OCI-M1 (cell line): ENCODE data around the gene NEDD1.

ENCODE experiments used
- DNase-seq: peaks from one replicate; lab custom pipeline; 2025; lab: John Stamatoyannopoulos, UW

Gene NEDD1, protein sequence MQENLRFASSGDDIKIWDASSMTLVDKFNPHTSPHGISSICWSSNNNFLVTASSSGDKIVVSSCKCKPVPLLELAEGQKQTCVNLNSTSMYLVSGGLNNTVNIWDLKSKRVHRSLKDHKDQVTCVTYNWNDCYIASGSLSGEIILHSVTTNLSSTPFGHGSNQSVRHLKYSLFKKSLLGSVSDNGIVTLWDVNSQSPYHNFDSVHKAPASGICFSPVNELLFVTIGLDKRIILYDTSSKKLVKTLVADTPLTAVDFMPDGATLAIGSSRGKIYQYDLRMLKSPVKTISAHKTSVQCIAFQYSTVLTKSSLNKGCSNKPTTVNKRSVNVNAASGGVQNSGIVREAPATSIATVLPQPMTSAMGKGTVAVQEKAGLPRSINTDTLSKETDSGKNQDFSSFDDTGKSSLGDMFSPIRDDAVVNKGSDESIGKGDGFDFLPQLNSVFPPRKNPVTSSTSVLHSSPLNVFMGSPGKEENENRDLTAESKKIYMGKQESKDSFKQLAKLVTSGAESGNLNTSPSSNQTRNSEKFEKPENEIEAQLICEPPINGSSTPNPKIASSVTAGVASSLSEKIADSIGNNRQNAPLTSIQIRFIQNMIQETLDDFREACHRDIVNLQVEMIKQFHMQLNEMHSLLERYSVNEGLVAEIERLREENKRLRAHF

GRCh38 chr12:96906849-96907670 lies at the start of gene NEDD1:
Gene NEDD1, plus strand, starts transcription at chr12:96907257. Its CDS starts 2,503 bp downstream, at chr12:96909760.
- peak; percentile 90 for DNase-seq

GRCh38 chr12:96858162-96858561 lies 48.9 kb upstream of the NEDD1 start:
- DNase-seq = no peak

DNA sequence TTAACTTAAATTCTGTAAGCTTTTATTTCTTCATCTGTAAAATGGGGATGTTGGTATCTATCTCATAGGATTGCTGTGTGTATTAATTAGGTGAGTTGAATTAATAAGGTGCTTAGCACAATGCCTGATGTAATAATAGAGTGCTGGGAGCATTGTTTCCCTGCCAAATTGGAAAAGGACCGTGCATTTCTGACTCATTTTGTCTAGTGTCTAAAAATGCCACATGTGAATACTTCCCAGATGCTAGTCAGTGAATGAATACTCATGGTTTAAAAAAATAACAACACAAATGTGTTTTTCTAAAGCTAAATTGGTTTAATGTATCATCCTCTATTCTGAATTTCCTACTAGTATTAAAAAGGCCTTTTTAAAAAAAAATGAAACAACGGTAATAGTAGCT lies 45.4 kb upstream of the NEDD1 start:
- no peak for DNase-seq

DNA sequence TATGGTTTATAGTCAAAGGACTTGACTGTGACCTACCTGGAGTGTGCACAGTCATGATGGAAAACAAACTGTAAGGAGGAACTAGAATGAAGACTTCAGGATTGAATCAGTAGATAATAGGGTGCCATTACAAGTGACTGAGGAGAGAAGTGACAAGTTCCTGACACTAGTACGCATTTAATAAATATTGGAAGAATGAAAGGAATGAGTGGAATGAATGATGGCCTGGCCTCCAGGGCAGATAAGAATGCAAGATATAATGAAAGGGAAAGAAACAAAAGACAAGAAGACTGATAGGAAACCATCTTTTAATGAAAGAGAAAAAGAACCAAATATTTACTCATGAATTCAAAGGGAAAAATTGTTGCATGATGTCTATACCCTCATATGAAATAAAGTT lies 44.7 kb upstream of the NEDD1 start:
- DNase-seq = no peak

- DNase-seq = no peak
These were observed 42.7 kb upstream of the NEDD1 start for GRCh38 chr12:96864335-96864734.

DNA sequence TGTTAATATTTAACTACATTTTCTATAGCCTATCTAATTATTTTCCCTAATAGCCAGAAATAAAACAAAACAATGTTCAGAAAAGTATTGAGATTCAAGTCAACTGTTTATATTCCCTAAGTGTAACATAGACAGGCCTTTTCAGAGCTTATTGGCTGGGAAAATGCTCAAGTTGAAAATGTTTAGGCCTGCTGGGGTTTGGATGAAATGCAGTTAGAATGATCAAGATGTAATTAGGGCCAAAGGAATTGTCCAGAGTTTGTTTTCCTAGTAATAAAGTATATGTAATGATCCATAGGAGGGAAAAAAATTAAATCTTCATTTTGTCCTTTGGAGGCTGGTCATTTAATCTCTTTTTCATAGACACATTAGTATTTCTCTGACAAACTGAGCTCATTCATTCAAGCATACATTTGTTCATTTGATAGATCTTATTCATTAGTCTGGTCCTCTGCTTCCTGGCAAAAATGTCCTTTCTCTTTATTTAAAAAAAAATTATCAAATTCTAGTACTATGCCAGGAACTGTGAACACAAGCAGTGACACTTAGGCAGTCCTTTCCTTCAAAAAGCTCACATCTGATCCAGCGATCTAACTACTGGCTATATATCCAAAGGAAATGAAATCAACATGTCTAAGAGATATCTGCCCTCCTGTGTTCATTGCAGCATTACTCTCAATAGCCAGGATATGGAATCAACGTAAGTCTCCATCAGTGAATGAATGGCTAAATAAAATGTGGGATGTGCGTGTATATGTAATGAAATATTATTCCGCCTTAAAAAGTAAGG lies 40.1 kb upstream of the NEDD1 start:
- no peak for DNase-seq

DNA sequence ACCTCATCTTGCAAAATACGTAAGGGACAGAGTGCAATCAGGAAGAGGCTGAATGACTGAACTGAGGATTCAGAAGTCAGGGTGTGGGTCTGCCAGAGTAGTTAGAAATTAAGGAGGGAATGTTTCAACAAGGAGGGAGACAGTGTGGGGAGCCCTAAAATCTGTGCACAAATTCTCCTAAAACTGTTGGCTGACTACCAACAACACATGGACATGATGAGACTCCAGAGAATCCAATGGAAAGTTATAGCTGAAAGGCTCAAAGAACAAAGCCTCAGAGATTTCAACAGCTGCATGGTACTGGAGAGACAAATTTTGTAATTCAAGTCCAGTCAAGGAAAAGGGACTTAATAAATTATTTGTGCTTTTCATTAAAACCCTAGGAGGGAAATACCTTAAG lies 36.1 kb upstream of the NEDD1 start:
- no peak for DNase-seq

DNA sequence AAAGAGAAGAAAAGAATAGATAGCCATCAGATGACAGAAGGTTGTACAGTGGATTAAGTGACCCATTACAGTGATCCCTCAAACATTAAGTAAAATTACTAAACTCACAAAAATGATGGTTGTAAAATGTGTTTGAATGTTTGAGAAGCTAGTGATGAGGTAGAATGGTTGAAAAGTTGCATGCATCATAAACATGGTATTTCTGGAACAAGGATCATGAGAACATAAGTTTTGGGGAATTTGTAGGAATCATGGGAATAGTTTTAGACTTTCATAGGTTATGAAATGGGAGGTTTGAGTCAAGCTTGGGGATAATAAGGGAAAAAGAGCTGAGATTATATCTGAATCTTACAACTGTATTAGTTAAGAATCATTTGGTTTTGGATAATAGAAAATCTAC lies 34.1 kb upstream of the NEDD1 start:
- no peak for DNase-seq

DNA sequence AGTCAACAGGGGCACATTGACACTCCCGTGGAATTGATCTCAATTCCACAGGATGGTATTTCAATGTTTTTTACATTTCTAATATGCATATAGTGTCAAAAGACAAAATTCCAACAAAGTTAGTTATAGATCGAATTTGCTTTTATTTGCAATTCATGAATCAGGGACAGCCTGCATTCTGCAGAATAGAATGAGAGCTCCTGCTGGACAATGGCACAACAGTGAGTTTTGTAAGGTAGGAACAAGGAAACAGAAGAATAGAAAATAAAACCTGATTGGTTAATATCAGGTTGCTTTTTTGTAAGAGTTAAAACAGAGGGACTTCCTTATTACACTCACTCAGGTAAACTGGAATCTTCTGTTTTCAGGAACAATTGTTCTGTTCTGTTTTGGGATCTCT lies 32.8 kb upstream of the NEDD1 start:
- no peak for DNase-seq

- no peak for DNase-seq
These were observed 30.1 kb upstream of the NEDD1 start for GRCh38 chr12:96876966-96877365.

DNA sequence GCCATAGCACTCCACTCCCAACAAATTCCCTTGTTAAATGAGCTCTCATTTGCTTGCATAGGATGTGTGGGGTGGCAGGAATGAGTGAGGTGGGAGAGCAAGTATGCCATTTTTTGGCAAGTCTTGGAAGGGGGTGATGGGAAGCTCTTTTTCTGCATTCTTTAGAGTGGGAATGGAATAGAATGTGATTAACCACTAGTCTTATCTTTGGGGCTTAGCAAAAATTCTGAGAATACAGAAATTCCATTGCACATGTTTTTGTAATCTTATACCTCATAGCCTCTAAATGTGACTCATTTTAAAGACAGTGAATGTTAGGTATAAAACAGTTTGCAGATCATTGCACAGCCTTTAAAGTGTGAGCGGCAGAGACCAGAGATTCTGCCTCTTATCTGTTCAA lies 28.4 kb upstream of the NEDD1 start:
- DNase-seq = peak; percentile 22

DNA sequence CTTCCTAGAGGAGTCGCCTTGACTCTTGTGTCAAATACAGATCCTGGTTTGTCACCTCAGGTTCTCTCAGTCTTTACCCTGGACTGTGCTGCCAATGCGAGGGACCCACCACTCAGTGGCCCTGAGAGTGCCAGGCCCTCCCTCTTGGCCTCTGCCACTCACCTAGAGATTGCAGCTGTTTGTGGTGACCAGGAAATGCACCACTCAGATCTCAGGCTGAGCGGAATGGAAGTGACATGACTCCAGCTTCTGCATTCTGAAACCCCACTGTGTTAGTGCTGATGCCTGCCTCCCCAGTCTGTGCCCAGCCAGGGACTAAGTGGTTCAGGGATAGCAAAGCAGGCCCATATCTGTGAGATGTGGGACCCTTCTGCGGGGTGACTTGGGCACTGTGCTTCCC lies 27.8 kb upstream of the NEDD1 start:
- DNase-seq = no peak

DNA sequence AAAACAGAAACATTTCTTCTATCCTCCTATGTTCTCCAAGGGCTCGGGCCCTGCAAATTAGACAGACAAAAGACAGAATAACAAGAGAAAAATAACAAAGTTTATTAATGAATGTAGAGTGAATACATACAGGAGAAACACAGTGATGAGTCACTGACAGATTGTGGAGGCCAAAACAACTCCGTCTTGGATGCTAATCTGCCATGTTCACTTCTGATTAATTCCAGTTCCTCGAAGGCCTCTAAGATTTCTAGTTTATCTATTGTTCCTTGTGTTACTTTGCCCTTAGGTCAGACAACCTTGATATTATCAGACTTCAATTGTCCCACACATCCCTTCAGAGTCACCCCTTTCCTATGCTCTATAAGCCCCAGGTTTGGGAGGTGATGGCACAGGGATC lies 26.8 kb upstream of the NEDD1 start:
- DNase-seq = peak; percentile 46

- no peak for DNase-seq
These were observed 25.4 kb upstream of the NEDD1 start for GRCh38 chr12:96881608-96882007.

GRCh38 chr12:96882862-96883261 lies 24.2 kb upstream of the NEDD1 start:
- no peak for DNase-seq

DNA sequence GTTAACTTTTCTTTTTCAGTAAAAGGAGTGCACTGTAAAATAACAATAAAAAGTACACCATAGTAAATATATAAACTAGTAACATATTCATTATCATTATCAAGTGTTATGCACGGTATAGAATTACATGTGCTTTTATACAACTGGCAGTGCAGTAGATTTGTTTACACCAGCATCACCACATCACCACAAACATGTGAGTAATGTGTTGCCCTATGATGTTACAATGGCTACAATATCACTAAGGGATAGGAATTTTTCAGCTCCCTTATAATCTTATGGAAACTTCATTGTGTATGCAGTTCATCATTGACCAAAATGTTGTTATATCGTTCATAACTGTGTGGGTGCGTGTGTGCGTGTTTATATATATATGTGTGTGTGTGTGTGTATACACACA lies 23.5 kb upstream of the NEDD1 start:
- DNase-seq = no peak

GRCh38 chr12:96886998-96887677 lies 19.9 kb upstream of the NEDD1 start:
- DNase-seq = peak; percentile 12

DNA sequence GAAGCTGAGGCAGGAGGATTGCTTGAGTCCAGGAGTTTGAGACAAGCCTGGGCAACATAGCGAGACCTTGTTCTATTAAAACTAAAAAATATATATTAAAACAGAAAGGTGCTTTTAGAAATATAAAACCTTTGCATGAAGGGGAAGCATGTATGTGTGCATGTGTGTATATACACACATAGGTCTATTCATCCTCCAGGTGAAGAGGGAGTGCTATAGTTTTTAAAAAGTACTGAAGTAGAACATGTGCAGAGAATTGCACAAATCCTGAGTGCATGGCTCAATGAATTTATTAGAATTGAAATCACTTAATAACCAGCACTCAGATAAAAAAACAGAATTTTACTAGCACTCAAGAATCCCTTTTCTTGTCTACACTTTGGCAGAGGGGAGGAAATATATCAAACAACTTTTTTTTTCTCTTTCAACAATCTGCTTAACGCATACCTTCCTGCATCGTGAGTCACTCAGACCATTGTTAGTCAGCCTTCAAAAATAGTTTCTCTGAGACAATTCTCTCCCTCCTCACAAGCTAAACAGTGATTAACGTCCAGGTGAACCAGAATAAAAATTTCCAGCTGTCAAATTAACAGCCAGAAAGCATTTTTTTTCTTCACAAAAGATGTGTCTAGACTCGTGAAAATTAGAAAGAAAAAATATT lies 17.7 kb upstream of the NEDD1 start:
- DNase-seq = no peak

- DNase-seq = no peak
These were observed 16.7 kb upstream of the NEDD1 start for GRCh38 chr12:96890331-96890730.

- DNase-seq = no peak
These were observed 15.0 kb upstream of the NEDD1 start for GRCh38 chr12:96892104-96892503.

GRCh38 chr12:96897421-96897820 lies 9.6 kb upstream of the NEDD1 start:
- DNase-seq = no peak
